GM12875 (cell line): Measurements from ENCODE around the gene MMGT1.

Source experiments
- H3K4me3 ChIP-seq: one replicate; pipeline ENCODE4 v1.5.1; 2011; ENCODE audit warnings: low read depth, low read length, control low read depth
- CTCF ChIP-seq: IDR thresholded peaks from 2 replicates; pipeline ENCODE4 v1.5.1; 2011; ENCODE audit warnings: low read depth, mild to moderate bottlenecking, control low read depth, inconsistent platforms, low read length, moderate library complexity, borderline replicate concordance; ENCODE audit not compliant: insufficient read depth

The MMGT1 gene

DNA sequence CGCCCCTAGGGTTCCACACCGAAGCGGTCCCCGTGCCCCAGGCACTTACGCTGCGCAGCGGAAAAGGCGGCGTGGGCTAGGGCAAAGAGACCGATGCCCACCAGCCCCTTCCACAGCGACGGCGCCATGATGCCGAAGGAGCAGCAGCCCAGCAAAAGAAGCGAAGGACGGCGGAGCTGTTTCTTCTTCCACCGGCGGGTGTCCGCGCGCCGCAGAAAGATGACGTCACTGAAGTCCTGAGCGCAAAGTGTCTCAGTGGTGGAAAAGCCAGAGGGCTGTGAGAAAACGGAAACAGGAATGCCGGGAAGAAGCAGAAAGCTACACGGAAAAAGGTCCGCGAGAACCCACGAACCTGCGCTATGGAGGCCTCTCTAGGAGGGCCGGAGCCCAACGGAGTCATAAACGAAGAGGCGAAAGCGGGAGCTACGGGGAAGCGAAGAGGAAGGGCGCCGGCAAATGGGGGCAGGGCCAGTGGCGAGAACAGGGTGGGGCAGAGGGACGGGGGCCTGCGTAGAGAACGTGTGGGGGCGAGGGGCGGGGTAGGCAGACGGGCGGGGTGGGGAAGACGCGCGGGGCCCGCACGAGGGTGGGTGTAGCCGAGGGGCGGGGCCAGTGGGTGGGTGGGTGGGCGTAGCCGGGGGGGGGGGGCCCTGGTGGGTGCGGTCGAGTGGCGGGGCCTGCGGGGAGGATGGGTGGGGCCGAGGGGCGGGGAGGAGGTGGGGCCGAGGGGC lies at the start of gene MMGT1:
Gene MMGT1 (minus strand): TSS at position 441 of the 731 bp plus-strand sequence. CDS start 313 bp downstream, at position 128.
- H3K4me3 ChIP-seq: peak within 1 kb of the TSS; percentile 86
- no peak for TF ChIP-seq CTCF

- TF ChIP-seq CTCF: no peak
These were observed 48.1 kb upstream of the MMGT1 start for GRCh38 chrX:136021903-136022302.

GRCh38 chrX:136021160-136021559 lies 47.4 kb upstream of the MMGT1 start:
- TF ChIP-seq CTCF: no peak
- no peak overlapping the region for H3K4me3 ChIP-seq

More at GRCh38 chrX:136021903-136022302, 48.1 kb upstream of the MMGT1 start:
- H3K4me3 ChIP-seq: no peak overlapping the region

- TF ChIP-seq CTCF: no peak
- no peak overlapping the region for H3K4me3 ChIP-seq
These were observed 45.4 kb upstream of the MMGT1 start for GRCh38 chrX:136019226-136019625.

GRCh38 chrX:136016881-136017280 lies 43.1 kb upstream of the MMGT1 start:
- TF ChIP-seq CTCF: no peak
- H3K4me3 ChIP-seq: no peak overlapping the region

DNA sequence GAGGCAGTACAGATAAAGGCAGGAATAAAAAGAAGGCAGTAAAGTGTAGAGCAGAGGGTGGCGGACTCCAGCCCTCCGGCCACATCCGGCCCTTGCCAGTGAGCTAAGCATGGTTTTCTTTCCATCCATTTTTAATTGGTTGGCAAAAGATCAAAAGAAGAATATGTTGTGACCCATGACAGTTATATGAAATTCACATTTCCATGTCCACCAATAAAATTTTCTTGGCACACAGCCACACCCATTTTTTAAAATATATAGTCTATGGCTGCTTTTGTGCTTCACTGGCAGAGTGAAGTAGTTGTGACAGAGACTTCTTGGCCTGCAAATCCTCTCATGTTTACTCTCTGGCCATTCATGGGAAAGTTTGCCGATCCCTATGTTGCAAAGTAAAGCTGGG lies 41.2 kb upstream of the MMGT1 start:
- no peak overlapping the region for H3K4me3 ChIP-seq
- no peak for TF ChIP-seq CTCF

GRCh38 chrX:135988245-135988644 lies 14.5 kb upstream of the MMGT1 start:
- TF ChIP-seq CTCF: no peak
- H3K4me3 ChIP-seq: no peak overlapping the region
